Panc1 (cell line): ENCODE data around the gene DNAL1. TPM values are rescaled to one million over a fixed set of nuclear protein-coding genes. Genes with fewer than 3 reads are reported as not detected.

Source experiments
- ATAC-seq: fragments of 200-7000 bp; cut with Tn5 transposase; 2 replicates; pipeline ENCODE4 v1.9.1; 2020; ENCODE audit warnings: mild to moderate bottlenecking, moderate library complexity
- BruUV-seq: library from RNA; stranded (reverse); fragments of 400-500 nt; replicated peaks from 2 replicates; lab custom pipeline; 2021; lab: Mats Ljungman, UMichigan
- CTCF ChIA-PET: fragments of 300-600 bp; sonication (Branson Sonifier 250); formaldehyde crosslinking; loops from one replicate; lab custom pipeline; 2022; ENCODE audit warnings: antibody characterized with exemption; lab: Charles Lee
- POLR2A ChIA-PET: fragments of 300-600 bp; sonication (Branson Sonifier 250); formaldehyde crosslinking; loops from one replicate; lab custom pipeline; 2022; ENCODE audit warnings: antibody characterized with exemption; lab: Charles Lee
- DNase-seq: peaks from one replicate; pipeline ENCODE4 v3.0.0-alpha.2; 2010; ENCODE audit warnings: low read depth, low spot score
- H3K27ac ChIP-seq: 2 replicates; pipeline ENCODE4 v1.5.1; 2011; ENCODE audit warnings: mild to moderate bottlenecking, low read length, inconsistent platforms
- H3K27me3 ChIP-seq: fragments of 200-500 bp; sonication (Bioruptor generic); 2 replicates; pipeline ENCODE4 v1.6.0; 2014; ENCODE audit warnings: low read length, inconsistent platforms; ENCODE audit not compliant: control insufficient read depth, insufficient read depth
- H3K36me3 ChIP-seq: fragments of 200-500 bp; sonication (Bioruptor generic); 2 replicates; pipeline ENCODE4 v1.5.1; 2014; ENCODE audit warnings: inconsistent platforms, mild to moderate bottlenecking, low read length, moderate library complexity; ENCODE audit not compliant: control insufficient read depth, insufficient read depth
- H3K4me1 ChIP-seq: 2 replicates; pipeline ENCODE4 v1.5.1; 2011; ENCODE audit warnings: inconsistent platforms, mild to moderate bottlenecking, low read length, moderate library complexity; ENCODE audit not compliant: control insufficient read depth, insufficient read depth
- H3K4me3 ChIP-seq, 2 experiments: 2 replicates each; pipeline ENCODE4 v1.5.1; 2011 to 2012; ENCODE audit warnings: low read depth in 2 of 2, low read length in 2 of 2, mild to moderate bottlenecking in 2 of 2, inconsistent platforms in 1 of 2, moderate library complexity in 1 of 2
- H3K9me3 ChIP-seq: fragments of 200-500 bp; sonication (Bioruptor generic); 2 replicates; pipeline ENCODE4 v1.5.1; 2014; ENCODE audit warnings: low read depth, mild to moderate bottlenecking, inconsistent platforms, low read length, moderate library complexity; ENCODE audit not compliant: control insufficient read depth, insufficient read depth
- CTCF ChIP-seq: fragments of 450-650 bp; IDR thresholded peaks from 2 replicates; pipeline ENCODE4 v1.5.1; 2017; ENCODE audit warnings: mild to moderate bottlenecking
- POLR2AphosphoS5 ChIP-seq: IDR thresholded peaks from 2 replicates; pipeline ENCODE4 v1.6.1; 2012; ENCODE audit warnings: mild to moderate bottlenecking, low read depth, low read length, moderate library complexity
- SIN3A ChIP-seq: IDR thresholded peaks from 2 replicates; pipeline ENCODE4 v1.6.1; 2012; ENCODE audit warnings: low read depth, mild to moderate bottlenecking, low read length, moderate library complexity, borderline replicate concordance; ENCODE audit not compliant: insufficient read depth
- TCF7L2 ChIP-seq: IDR thresholded peaks from 2 replicates; pipeline ENCODE4 v1.6.1; 2011; ENCODE audit warnings: mild to moderate bottlenecking, low read depth, low read length, inconsistent platforms
- in situ Hi-C: cut with HindIII; loops from 2 replicates; pipeline ENCODE4 v1.10.0; 2016; ENCODE audit warnings: low sequenced_read_pairs, low pct_unique_long_range_greater_than_20kb
- intact Hi-C: fragments of 100-400 bp; cut with micrococcal nuclease; formaldehyde crosslinking; loops from one replicate; pipeline ENCODE4 v1.10.0; 2022; ENCODE audit not compliant: unreplicated experiment
- total RNA-seq: library from RNA; stranded (reverse); gene quantifications from one replicate; pipeline ENCODE4 v1.2.1, GENCODE V29; 2021; ENCODE audit not compliant: unreplicated experiment
- TF ChIP-seq, protein P1 (sequence below), 2 experiments: IDR thresholded peaks; 2 replicates each; pipeline ENCODE4 v1.6.1; 2011 to 2012; ENCODE audit warnings: low read depth in 2 of 2, control low read depth in 1 of 2, low read length in 1 of 2, mild to moderate bottlenecking in 1 of 2, moderate library complexity in 1 of 2; ENCODE audit not compliant: insufficient read depth in 1 of 2

Gene DNAL1
- total RNA-seq, 1 experiment from 2014 or later: 15.2 TPM

DNA sequence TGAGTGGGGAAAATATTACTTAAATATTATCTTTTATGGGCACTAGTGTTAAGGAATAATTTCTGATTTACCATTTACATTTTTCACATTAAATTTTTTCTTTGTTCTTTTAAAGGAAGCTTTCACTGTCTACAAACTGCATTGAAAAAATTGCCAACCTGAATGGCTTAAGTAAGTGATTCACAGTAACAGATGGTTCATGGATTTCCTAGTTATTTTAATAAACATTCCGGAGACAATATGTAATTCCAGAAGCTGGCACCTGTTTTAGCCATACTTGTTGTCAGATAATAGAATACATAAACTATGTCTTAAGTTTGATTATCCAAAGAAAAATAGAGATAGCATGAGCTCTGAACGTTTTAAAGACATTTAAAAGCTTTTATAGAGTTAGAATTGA is 17.1 kb downstream of the DNAL1 start:
- Histone ChIP-seq H3K36me3 (no peaks in the 10 kb centered on the region; the same call in 1 of the 2 replicates), H3K27ac (no peak overlapping the region), H3K4me3 (no peak overlapping the region), H3K9me3 (no peaks in the 10 kb centered on the region), H3K4me1 (peaks cover 5% of the 10 kb centered on the region), H3K27me3 (no peaks in the 10 kb centered on the region)
- BruUV-seq: no TSS peak
- no peak for ATAC-seq
- intact Hi-C loops (no loop called here), in situ Hi-C loops (no loop called here)
- POLR2A ChIA-PET: interaction anchor here (0.5 kb wide), 1 partner anchor 649 kb away, joined by 3 read pairs; no protein-coding TSS in a partner anchor
- CTCF ChIA-PET: no interaction called here
- DNase-seq: no peak
- TF ChIP-seq POLR2AphosphoS5 (no peak), SIN3A (no peak), TCF7L2 (no peak), CTCF (no peak)
- TF ChIP-seq, protein P1, sequence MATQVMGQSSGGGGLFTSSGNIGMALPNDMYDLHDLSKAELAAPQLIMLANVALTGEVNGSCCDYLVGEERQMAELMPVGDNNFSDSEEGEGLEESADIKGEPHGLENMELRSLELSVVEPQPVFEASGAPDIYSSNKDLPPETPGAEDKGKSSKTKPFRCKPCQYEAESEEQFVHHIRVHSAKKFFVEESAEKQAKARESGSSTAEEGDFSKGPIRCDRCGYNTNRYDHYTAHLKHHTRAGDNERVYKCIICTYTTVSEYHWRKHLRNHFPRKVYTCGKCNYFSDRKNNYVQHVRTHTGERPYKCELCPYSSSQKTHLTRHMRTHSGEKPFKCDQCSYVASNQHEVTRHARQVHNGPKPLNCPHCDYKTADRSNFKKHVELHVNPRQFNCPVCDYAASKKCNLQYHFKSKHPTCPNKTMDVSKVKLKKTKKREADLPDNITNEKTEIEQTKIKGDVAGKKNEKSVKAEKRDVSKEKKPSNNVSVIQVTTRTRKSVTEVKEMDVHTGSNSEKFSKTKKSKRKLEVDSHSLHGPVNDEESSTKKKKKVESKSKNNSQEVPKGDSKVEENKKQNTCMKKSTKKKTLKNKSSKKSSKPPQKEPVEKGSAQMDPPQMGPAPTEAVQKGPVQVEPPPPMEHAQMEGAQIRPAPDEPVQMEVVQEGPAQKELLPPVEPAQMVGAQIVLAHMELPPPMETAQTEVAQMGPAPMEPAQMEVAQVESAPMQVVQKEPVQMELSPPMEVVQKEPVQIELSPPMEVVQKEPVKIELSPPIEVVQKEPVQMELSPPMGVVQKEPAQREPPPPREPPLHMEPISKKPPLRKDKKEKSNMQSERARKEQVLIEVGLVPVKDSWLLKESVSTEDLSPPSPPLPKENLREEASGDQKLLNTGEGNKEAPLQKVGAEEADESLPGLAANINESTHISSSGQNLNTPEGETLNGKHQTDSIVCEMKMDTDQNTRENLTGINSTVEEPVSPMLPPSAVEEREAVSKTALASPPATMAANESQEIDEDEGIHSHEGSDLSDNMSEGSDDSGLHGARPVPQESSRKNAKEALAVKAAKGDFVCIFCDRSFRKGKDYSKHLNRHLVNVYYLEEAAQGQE (IDR thresholded peaks at IDR 0.05; ENCODE audit: insufficient read depth in 1 of 2, low read depth in 2 of 2, low read length in 1 of 2): no peak

DNA sequence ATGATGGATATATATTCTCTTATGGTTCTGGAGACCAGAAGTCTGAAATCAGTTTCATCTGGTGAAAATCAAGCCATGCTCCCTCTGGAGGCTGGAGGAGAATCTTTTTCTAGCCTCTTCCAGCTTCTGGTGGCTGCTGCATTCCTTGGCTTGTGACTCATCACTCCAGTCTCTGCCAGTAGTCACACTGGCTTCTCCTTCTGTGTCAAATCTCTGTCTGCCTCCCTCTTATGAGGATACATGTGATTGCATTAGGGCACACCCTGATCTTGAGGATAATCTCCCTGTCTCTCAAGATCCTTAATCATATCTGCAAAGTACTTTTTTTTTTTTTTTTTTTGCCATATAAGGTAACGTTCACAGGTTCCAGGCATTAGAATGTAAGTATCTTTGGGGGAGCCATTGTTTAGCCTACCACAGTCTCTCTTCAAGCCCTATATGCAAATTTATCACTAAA is 17.7 kb downstream of the DNAL1 start:
- Histone ChIP-seq H3K4me3 (no peak overlapping the region), H3K27ac (no peak overlapping the region), H3K27me3 (no peaks in the 10 kb centered on the region), H3K36me3 (no peaks in the 10 kb centered on the region; the same call in 1 of the 2 replicates), H3K9me3 (no peaks in the 10 kb centered on the region), H3K4me1 (peaks cover 5% of the 10 kb centered on the region)
- ATAC-seq (peak; percentile 99), DNase-seq (peak; percentile 55)
- in situ Hi-C loops: no loop called here
- TF ChIP-seq CTCF (peak; percentile 68), SIN3A (no peak)
- BruUV-seq: no TSS peak
- intact Hi-C loops: no loop called here
- ChIA-PET CTCF (interaction anchor here (0.7 kb wide), 1 partner anchor 49 kb away, joined by 4 read pairs; no protein-coding TSS in a partner anchor), POLR2A (interaction anchor here (0.5 kb wide), 1 partner anchor 649 kb away, joined by 3 read pairs; no protein-coding TSS in a partner anchor)
